Daoy (cell line): ENCODE data around the gene TNFRSF11A. TPM values are rescaled to one million over a fixed set of nuclear protein-coding genes. Genes with fewer than 3 reads are reported as not detected.

Experiments used
- DNase-seq: peaks from one replicate; pipeline ENCODE4 v3.0.0-alpha.2; 2015; ENCODE audit warnings: low read depth
- total RNA-seq: library from RNA; depleted of rRNA; stranded (reverse); fragments of >200 nt; shearing (Covaris generic); gene quantifications from 2 replicates; pipeline ENCODE4 v1.2.3, GENCODE V29; 2014; rRNA removed

The TNFRSF11A gene
- total RNA-seq: 2.9 and 3.5 TPM in 2 replicates

- DNase-seq: peak; percentile 66
These were observed at the start of gene TNFRSF11A for GRCh38 chr18:62324917-62325805. TNFRSF11A (plus strand) TSS chr18:62325310; CDS start chr18:62325353, 43 bp downstream.

GRCh38 chr18:62277045-62277444 lies 48.1 kb upstream of the TNFRSF11A start:
- no peak for DNase-seq

- no peak for DNase-seq
These were observed 45.5 kb upstream of the TNFRSF11A start for GRCh38 chr18:62279561-62279960.

GRCh38 chr18:62280058-62280457 lies 45.1 kb upstream of the TNFRSF11A start:
- DNase-seq: no peak

GRCh38 chr18:62280786-62281185 lies 44.3 kb upstream of the TNFRSF11A start:
- DNase-seq: no peak

- DNase-seq: peak; percentile 29
These were observed 43.4 kb upstream of the TNFRSF11A start for GRCh38 chr18:62281684-62282083.

- peak; percentile 1 for DNase-seq
These were observed 42.9 kb upstream of the TNFRSF11A start for GRCh38 chr18:62282188-62282629.

GRCh38 chr18:62284637-62285036 lies 40.5 kb upstream of the TNFRSF11A start:
- DNase-seq: no peak

GRCh38 chr18:62285281-62285680 lies 39.8 kb upstream of the TNFRSF11A start:
- DNase-seq: no peak

- DNase-seq: no peak
These were observed 37.1 kb upstream of the TNFRSF11A start for GRCh38 chr18:62287781-62288664.

- no peak for DNase-seq
These were observed 36.5 kb upstream of the TNFRSF11A start for GRCh38 chr18:62288665-62289008.

GRCh38 chr18:62289047-62289446 lies 36.1 kb upstream of the TNFRSF11A start:
- no peak for DNase-seq

- no peak for DNase-seq
These were observed 31.0 kb upstream of the TNFRSF11A start for GRCh38 chr18:62294073-62294472.

GRCh38 chr18:62300359-62300963 lies 24.6 kb upstream of the TNFRSF11A start:
- no peak for DNase-seq

- DNase-seq: no peak
These were observed 23.8 kb upstream of the TNFRSF11A start for GRCh38 chr18:62301322-62301721.

- no peak for DNase-seq
These were observed 12.3 kb upstream of the TNFRSF11A start for GRCh38 chr18:62312851-62313250.

GRCh38 chr18:62318228-62319180 lies 6.6 kb upstream of the TNFRSF11A start:
- DNase-seq: no peak

- DNase-seq: no peak
These were observed 3.9 kb upstream of the TNFRSF11A start for GRCh38 chr18:62321201-62321600.

- no peak for DNase-seq
These were observed 1.5 kb upstream of the TNFRSF11A start for GRCh38 chr18:62323483-62324180.

GRCh38 chr18:62324181-62324828 lies 805 bp upstream of the TNFRSF11A start:
- no peak for DNase-seq
